ENCODE data around the gene CR1L. TPM values are rescaled to one million over a fixed set of nuclear protein-coding genes. Genes with fewer than 3 reads are reported as not detected.

CR1L gene
- total and polyA plus RNA-seq, 2 donors (not counting 3 experiments of a cell fraction or from before 2014, with no cell fraction given) = not detected

GRCh38 chr1:207713529-207713928 is 68.6 kb downstream of the CR1L start:
- TF ChIP-seq POLR2A (IDR thresholded peaks at IDR 0.05; ENCODE audit: low read depth, low read length) (no peak), CTCF (IDR thresholded peaks at IDR 0.05; ENCODE audit: extremely low read depth in 1 of 2, insufficient read depth in 1 of 2, low read depth in 1 of 2, low read length in 2 of 2) (no peak), FOS (IDR thresholded peaks at IDR 0.05; ENCODE audit: borderline replicate concordance, insufficient read depth, low read length) (no peak), JUN (IDR thresholded peaks at IDR 0.05; ENCODE audit: borderline replicate concordance, insufficient read depth, insufficient read length, low read depth) (no peak)
- H3K4me1 ChIP-seq (ENCODE audit: control insufficient read depth, extremely low read depth, insufficient read depth, low read length) = no peaks in the 10 kb centered on the region
- no peaks in the 10 kb centered on the region for H3K9me1 ChIP-seq (replicated peaks; ENCODE audit: control insufficient read depth, extremely low read depth, insufficient read depth, low read length)
- no peaks in the 10 kb centered on the region for H4K20me1 ChIP-seq (replicated peaks; ENCODE audit: control insufficient read depth, extremely low read depth, insufficient read depth, low read length)
- no peak for DNase-seq (ENCODE audit: low read depth, low spot score)
- no TSS peak for BruUV-seq (replicated peaks)
- no peaks in the 10 kb centered on the region for H3K79me2 ChIP-seq (ENCODE audit: control insufficient read depth, insufficient read depth, low read length)
- intact Hi-C loops (cut with micrococcal nuclease) = no loop called here
- H3K9ac ChIP-seq (replicated peaks; ENCODE audit: extremely low read depth, insufficient read depth, low read length) = no peak overlapping the region
- ChIA-PET POLR2A (no interaction called here), CTCF (interaction anchor here (2.9 kb wide), 1 partner anchor 84 kb away, joined by 18 read pairs; no protein-coding TSS in a partner anchor)
- no peaks in the 10 kb centered on the region for H3K9me3 ChIP-seq (replicated peaks; ENCODE audit: control insufficient read depth, insufficient read depth, low read length)
- no peaks in the 10 kb centered on the region for H3K36me3 ChIP-seq (ENCODE audit: control insufficient read depth in 2 of 2, extremely low read depth in 1 of 2, insufficient read depth in 2 of 2, low read length in 2 of 2)
- H3K27me3 ChIP-seq (ENCODE audit: control insufficient read depth in 2 of 2, insufficient read depth in 2 of 2, low read length in 2 of 2) = peaks cover 0 to 2% of the 10 kb centered on the region in 2 experiments
- no peak overlapping the region for H2AFZ ChIP-seq (ENCODE audit: low read depth, low read length)
- FAIRE-seq = no peak
- no peak overlapping the region for H3K27ac ChIP-seq (ENCODE audit: insufficient read depth, low read depth, low read length)
- no peak overlapping the region for H3K4me3 ChIP-seq (replicated peaks in 1 of 3; ENCODE audit: insufficient read depth in 1 of 3, low read depth in 1 of 3, low read length in 3 of 3)
- dilution Hi-C loops (cut with MboI; ENCODE audit: extremely low pct_ligation_motif_present, low sequenced_read_pairs) = no loop called here
- H3K4me2 ChIP-seq (ENCODE audit: insufficient read depth, low read length) = no peak overlapping the region

DNA sequence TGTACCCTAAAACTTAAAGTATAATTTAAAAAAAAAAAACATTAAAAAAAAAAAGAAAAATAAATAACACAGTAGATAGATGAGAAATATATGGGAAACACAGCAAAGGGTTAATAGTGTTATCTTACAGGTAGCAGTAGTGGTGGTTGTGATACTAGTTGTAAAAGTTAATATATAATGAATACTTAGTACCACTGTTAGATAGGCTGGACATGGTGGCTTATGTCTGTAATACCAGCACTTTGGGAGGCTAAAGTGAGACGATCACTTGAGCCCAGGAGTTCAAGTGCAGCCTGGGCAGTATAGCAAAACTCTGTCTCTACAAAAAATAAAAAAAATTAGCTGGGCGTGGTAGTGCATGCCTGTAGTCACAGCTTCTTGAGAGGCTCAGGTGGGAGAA is 74.3 kb downstream of the CR1L start:
- no peak overlapping the region for H3K4me2 ChIP-seq (ENCODE audit: insufficient read depth, low read length)
- no peaks in the 10 kb centered on the region for H3K36me3 ChIP-seq (ENCODE audit: control insufficient read depth in 2 of 2, extremely low read depth in 1 of 2, insufficient read depth in 2 of 2, low read length in 2 of 2)
- no peaks in the 10 kb centered on the region for H4K20me1 ChIP-seq (replicated peaks; ENCODE audit: control insufficient read depth, extremely low read depth, insufficient read depth, low read length)
- H3K9ac ChIP-seq (replicated peaks; ENCODE audit: extremely low read depth, insufficient read depth, low read length) = no peak overlapping the region
- BruUV-seq (replicated peaks) = no TSS peak
- intact Hi-C loops (cut with micrococcal nuclease) = no loop called here
- FAIRE-seq (no peak), DNase-seq (ENCODE audit: low read depth, low spot score) (no peak)
- no peaks in the 10 kb centered on the region for H3K9me3 ChIP-seq (replicated peaks; ENCODE audit: control insufficient read depth, insufficient read depth, low read length)
- H3K4me1 ChIP-seq (ENCODE audit: control insufficient read depth, extremely low read depth, insufficient read depth, low read length) = no peaks in the 10 kb centered on the region
- ChIA-PET POLR2A (no interaction called here), CTCF (interaction anchor here (1.4 kb wide), 1 partner anchor 20 kb away, joined by 3 read pairs; no protein-coding TSS in a partner anchor)
- H3K79me2 ChIP-seq (ENCODE audit: control insufficient read depth, insufficient read depth, low read length) = no peaks in the 10 kb centered on the region
- dilution Hi-C loops (cut with MboI; ENCODE audit: extremely low pct_ligation_motif_present, low sequenced_read_pairs) = no loop called here
- no peak overlapping the region for H3K27ac ChIP-seq (ENCODE audit: insufficient read depth, low read depth, low read length)
- H3K4me3 ChIP-seq (replicated peaks in 1 of 3; ENCODE audit: insufficient read depth in 1 of 3, low read depth in 1 of 3, low read length in 3 of 3) = no peak overlapping the region
- H3K9me1 ChIP-seq (replicated peaks; ENCODE audit: control insufficient read depth, extremely low read depth, insufficient read depth, low read length) = no peaks in the 10 kb centered on the region
- H2AFZ ChIP-seq (ENCODE audit: low read depth, low read length) = no peak overlapping the region
- no peaks in the 10 kb centered on the region for H3K27me3 ChIP-seq (ENCODE audit: control insufficient read depth in 2 of 2, insufficient read depth in 2 of 2, low read length in 2 of 2)
- TF ChIP-seq MAX (IDR thresholded peaks at IDR 0.05; ENCODE audit: insufficient read depth, insufficient read length) = no peak
- TF ChIP-seq POLR2AphosphoS5 (IDR thresholded peaks at IDR 0.05; ENCODE audit: insufficient read depth, low read depth, low read length) = no peak
- no peak for TF ChIP-seq JUN (IDR thresholded peaks at IDR 0.05; ENCODE audit: borderline replicate concordance, insufficient read depth, insufficient read length, low read depth)
- no peak for TF ChIP-seq MYC (IDR thresholded peaks at IDR 0.05; ENCODE audit: low read depth, low read length)
- TF ChIP-seq POLR2A (IDR thresholded peaks at IDR 0.05; ENCODE audit: low read depth, low read length) = no peak
- no peak for TF ChIP-seq FOS (IDR thresholded peaks at IDR 0.05; ENCODE audit: borderline replicate concordance, insufficient read depth, low read length)
- TF ChIP-seq EZH2 (IDR thresholded peaks at IDR 0.05; ENCODE audit: borderline replicate concordance, low read depth, low read length, severe bottlenecking) = no peak
- no peak for TF ChIP-seq CTCF (IDR thresholded peaks at IDR 0.05; ENCODE audit: extremely low read depth in 1 of 2, insufficient read depth in 1 of 2, low read depth in 1 of 2, low read length in 2 of 2)
- TF ChIP-seq GATA2 (IDR thresholded peaks at IDR 0.05; ENCODE audit: insufficient read depth, insufficient read length, low read depth, low read length) = no peak

Data from endothelial cell of umbilical vein (primary cell).